Activated naive CD4-positive, alpha-beta T cell treated with anti-CD3 and anti-CD28 coated beads for 36 hours (primary cell): ENCODE data around the gene SQSTM1. TPM values are rescaled to one million over a fixed set of nuclear protein-coding genes. Genes with fewer than 3 reads are reported as not detected.

Source experiments
- CTCF ChIA-PET: fragments of 350-600 bp; sonication (Branson Sonifier 250); formaldehyde crosslinking; loops from one replicate; lab custom pipeline; 2021; ENCODE audit warnings: antibody characterized with exemption; lab: Charles Lee
- DNase-seq: peaks from one replicate; pipeline ENCODE4 v3.0.0-alpha.2; 2020
- H3K27ac Mint-ChIP-seq: one replicate; pipeline ENCODE4 v1.8.0; 2021; ENCODE audit warnings: mild to moderate bottlenecking, mixed read lengths
- H3K27me3 Mint-ChIP-seq: one replicate; pipeline ENCODE4 v1.8.0; 2021; ENCODE audit warnings: low read depth, mixed read lengths
- H3K36me3 Mint-ChIP-seq: one replicate; pipeline ENCODE4 v1.8.0; 2021; ENCODE audit warnings: low read depth, mixed read lengths
- H3K4me1 Mint-ChIP-seq: one replicate; pipeline ENCODE4 v1.8.0; 2021; ENCODE audit warnings: low read depth, mixed read lengths
- H3K4me3 Mint-ChIP-seq: one replicate; pipeline ENCODE4 v1.8.0; 2021; ENCODE audit warnings: mild to moderate bottlenecking, moderate library complexity, mixed read lengths
- H3K9me3 Mint-ChIP-seq: one replicate; pipeline ENCODE4 v1.8.0; 2021; ENCODE audit warnings: mixed read lengths
- intact Hi-C: fragments of 100-400 bp; cut with micrococcal nuclease; formaldehyde crosslinking; loops from one replicate; pipeline ENCODE4 v1.15.1; 2023
- total RNA-seq, 2 experiments: library from RNA; stranded (reverse); gene quantifications; one replicate each; pipeline ENCODE4 v1.2.3, GENCODE V29; 2021

Gene SQSTM1
- total RNA-seq: 100 to 1,000 TPM; 109 to 114 TPM

DNA sequence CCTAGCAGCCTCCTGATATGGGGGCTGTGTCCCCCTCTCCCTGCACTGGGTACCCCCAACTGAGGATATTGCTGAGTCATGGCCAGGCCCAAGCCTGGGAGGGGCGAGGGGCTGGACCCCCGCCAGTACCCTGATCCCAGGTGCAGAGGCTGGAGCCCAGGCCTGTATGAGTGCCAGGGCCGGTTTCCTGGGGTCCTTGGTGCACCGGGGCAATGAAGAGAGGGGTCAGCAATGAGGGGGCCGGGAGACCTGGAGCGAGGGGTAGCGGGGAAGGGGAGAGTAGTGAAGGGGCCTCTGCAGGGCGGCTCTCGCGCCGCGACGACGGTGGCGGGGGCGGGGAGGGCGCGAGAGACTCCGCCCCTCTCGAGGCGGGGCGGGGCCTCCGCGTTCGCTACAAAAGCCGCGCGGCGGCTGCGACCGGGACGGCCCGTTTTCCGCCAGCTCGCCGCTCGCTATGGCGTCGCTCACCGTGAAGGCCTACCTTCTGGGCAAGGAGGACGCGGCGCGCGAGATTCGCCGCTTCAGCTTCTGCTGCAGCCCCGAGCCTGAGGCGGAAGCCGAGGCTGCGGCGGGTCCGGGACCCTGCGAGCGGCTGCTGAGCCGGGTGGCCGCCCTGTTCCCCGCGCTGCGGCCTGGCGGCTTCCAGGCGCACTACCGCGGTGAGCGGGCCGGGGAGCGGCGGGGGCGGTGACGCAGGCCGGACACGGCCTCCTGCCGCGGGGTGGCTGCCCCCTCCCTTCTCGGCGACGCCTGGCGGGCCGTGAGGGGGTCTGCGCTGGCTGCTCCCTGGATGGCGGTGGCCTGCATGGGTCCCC, at the start of gene SQSTM1:
Gene SQSTM1 (plus strand): TSS at position 423 of the 815 bp plus-strand sequence. CDS start 32 bp downstream, at position 455.
- Mint-ChIP-seq H3K9me3 (no peaks in the 10 kb centered on the region), H3K27ac (peak within 1 kb of the TSS; percentile 92), H3K27me3 (peaks cover 4% of the 10 kb centered on the region), H3K4me1 (peaks cover 47% of the 10 kb centered on the region), H3K36me3 (peaks cover 20% of the 10 kb centered on the region), H3K4me3 (peak within 1 kb of the TSS; percentile 88)
- intact Hi-C loops: loop anchor here (1.0 to 2.0 kb wide), 7 partner anchors 13 to 270 kb away; partner anchors contain the start of genes CANX, HNRNPH1, MAML1 and MRNIP
- CTCF ChIA-PET: interaction anchor here (0.6 to 1.5 kb wide), 4 partner anchors 16 to 1379 kb away, joined by 3 to 7 read pairs (median 3); no protein-coding TSS in a partner anchor
- peak; percentile 74 for DNase-seq

DNA sequence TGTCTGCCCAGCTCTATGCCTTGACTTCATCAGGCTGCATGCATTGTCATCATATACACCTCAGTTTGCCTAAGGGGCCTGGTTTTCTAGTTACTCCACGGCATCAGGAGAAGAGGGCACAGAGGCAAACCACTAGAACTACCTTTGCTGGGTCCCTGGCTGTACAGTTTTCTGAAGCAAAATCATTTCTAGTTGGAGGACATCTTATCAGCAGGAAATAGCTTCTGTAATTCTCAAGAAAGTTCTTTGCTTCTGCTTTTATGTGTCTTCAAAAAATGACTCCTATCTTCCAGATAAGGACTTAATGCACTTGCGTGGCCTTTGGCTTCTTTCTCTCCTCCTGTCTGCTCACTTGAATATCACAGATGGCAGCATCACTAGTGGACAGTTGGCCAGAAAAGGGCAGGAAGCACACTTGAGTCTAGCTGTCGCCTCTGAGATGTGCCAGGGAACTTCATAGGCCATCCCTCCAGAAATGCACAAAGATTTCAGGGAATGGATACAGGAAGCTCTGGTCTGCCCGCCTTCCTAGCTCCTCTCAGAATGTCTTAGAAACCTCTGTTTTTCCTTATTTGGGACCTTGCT, 49.3 kb upstream of the SQSTM1 start:
- Mint-ChIP-seq H3K9me3 (no peaks in the 10 kb centered on the region), H3K4me3 (no peak overlapping the region), H3K27ac (no peak overlapping the region), H3K27me3 (no peaks in the 10 kb centered on the region), H3K36me3 (peaks cover 51% of the 10 kb centered on the region), H3K4me1 (peaks cover 12% of the 10 kb centered on the region)
- intact Hi-C loops: no loop called here
- CTCF ChIA-PET: interaction anchor here (0.6 to 2.4 kb wide), 4 partner anchors 9 to 31 kb away, joined by 3 to 14 read pairs (median 4); no protein-coding TSS in a partner anchor
- no peak for DNase-seq

DNA sequence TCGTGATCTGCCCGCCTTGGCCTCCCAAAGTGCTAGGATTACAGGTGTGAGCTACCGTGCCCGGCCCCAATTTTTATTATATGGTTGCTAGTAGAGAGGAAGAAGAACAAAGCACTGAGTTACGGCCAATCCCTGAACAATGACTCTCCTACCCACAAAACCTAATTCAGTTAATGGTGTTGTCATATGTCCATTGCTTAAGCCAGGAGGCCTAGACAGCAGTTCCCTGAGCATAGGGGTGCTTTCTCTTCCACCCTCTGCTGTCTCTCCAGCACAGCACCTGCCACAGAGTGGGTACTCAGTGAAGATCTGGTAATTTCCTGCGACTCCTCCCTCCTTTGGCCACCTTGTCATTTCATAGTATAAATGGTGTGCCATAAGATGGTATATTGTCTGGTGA, 48.4 kb upstream of the SQSTM1 start:
- Mint-ChIP-seq H3K9me3 (no peaks in the 10 kb centered on the region), H3K27ac (no peak overlapping the region), H3K36me3 (peaks cover 49% of the 10 kb centered on the region), H3K4me3 (no peak overlapping the region), H3K27me3 (no peaks in the 10 kb centered on the region), H3K4me1 (peaks cover 12% of the 10 kb centered on the region)
- intact Hi-C loops: no loop called here
- CTCF ChIA-PET: interaction anchor here (2.4 kb wide), 1 partner anchor 10 kb away, joined by 14 read pairs; no protein-coding TSS in a partner anchor
- DNase-seq: no peak

- H3K9me3 Mint-ChIP-seq: no peaks in the 10 kb centered on the region
- H3K27ac Mint-ChIP-seq: no peak overlapping the region
- no peak for DNase-seq
- H3K27me3 Mint-ChIP-seq: no peaks in the 10 kb centered on the region
- H3K4me1 Mint-ChIP-seq: peaks cover 2% of the 10 kb centered on the region
- no peak overlapping the region for H3K4me3 Mint-ChIP-seq
- H3K36me3 Mint-ChIP-seq: peaks cover 51% of the 10 kb centered on the region
- CTCF ChIA-PET: no interaction called here
- intact Hi-C loops: no loop called here
Measured at GRCh38 chr5:179773686-179774040, 47.0 kb upstream of the SQSTM1 start.

- H3K27ac Mint-ChIP-seq: no peak overlapping the region
Measured at GRCh38 chr5:179774442-179774841, 46.3 kb upstream of the SQSTM1 start.

DNA sequence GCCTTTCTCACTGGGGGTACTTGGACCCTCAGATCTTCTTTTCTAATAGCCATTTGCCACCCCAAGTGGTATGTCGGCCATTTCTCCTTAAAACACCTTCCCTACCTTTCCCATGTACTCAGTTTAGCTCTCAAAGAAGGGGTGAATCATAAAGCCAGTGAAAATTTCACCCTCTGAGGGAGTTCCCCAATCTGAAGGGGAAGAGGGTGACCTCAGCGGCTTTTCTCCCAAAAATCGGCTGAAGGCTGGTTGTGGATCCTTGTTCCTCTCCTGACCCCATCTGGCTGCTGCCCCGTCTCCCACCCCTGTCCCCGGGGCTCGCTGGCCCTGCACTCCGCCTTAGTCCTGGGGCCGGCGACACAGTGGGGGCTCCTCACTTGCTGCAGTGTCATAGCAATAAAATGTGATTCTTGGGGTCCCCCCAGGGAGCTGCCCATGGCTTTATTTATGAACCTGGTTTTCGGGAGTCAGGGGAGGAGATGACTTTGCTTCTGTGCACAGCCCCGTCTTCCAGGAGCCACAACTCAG, 44.2 kb upstream of the SQSTM1 start:
- H3K27ac Mint-ChIP-seq: no peak overlapping the region
- intact Hi-C loops: no loop called here
- no peak for DNase-seq
- H3K4me3 Mint-ChIP-seq: no peak overlapping the region
- peaks cover 30% of the 10 kb centered on the region for H3K36me3 Mint-ChIP-seq
- CTCF ChIA-PET: interaction anchor here (1.1 kb wide), 1 partner anchor 20 kb away, joined by 4 read pairs; no protein-coding TSS in a partner anchor
- H3K9me3 Mint-ChIP-seq: no peaks in the 10 kb centered on the region
- H3K4me1 Mint-ChIP-seq: no peaks in the 10 kb centered on the region
- no peaks in the 10 kb centered on the region for H3K27me3 Mint-ChIP-seq

More at GRCh38 chr5:179774442-179774841, 46.3 kb upstream of the SQSTM1 start:
- DNase-seq: no peak
- Mint-ChIP-seq H3K4me1 (no peaks in the 10 kb centered on the region), H3K9me3 (no peaks in the 10 kb centered on the region), H3K4me3 (no peak overlapping the region), H3K36me3 (peaks cover 45% of the 10 kb centered on the region), H3K27me3 (no peaks in the 10 kb centered on the region)
- CTCF ChIA-PET: no interaction called here
- intact Hi-C loops: no loop called here

GRCh38 chr5:179777456-179777855, 43.2 kb upstream of the SQSTM1 start:
- H3K36me3 Mint-ChIP-seq: peaks cover 24% of the 10 kb centered on the region
- CTCF ChIA-PET: interaction anchor here (0.7 to 3.5 kb wide), 3 partner anchors 15 to 211 kb away, joined by 3 to 21 read pairs (median 4); no protein-coding TSS in a partner anchor
- H3K27me3 Mint-ChIP-seq: no peaks in the 10 kb centered on the region
- no peaks in the 10 kb centered on the region for H3K4me1 Mint-ChIP-seq
- no peak overlapping the region for H3K4me3 Mint-ChIP-seq
- intact Hi-C loops: no loop called here
- H3K9me3 Mint-ChIP-seq: no peaks in the 10 kb centered on the region
- no peak overlapping the region for H3K27ac Mint-ChIP-seq
- no peak for DNase-seq

- intact Hi-C loops: no loop called here
- H3K9me3 Mint-ChIP-seq: no peaks in the 10 kb centered on the region
- H3K4me3 Mint-ChIP-seq: no peak overlapping the region
- H3K27ac Mint-ChIP-seq: no peak overlapping the region
- H3K4me1 Mint-ChIP-seq: no peaks in the 10 kb centered on the region
- H3K36me3 Mint-ChIP-seq: peaks cover 21% of the 10 kb centered on the region
- CTCF ChIA-PET: interaction anchor here (0.6 to 3.5 kb wide), 2 partner anchors 15 to 432 kb away, joined by 7 to 21 read pairs; no protein-coding TSS in a partner anchor
- H3K27me3 Mint-ChIP-seq: no peaks in the 10 kb centered on the region
- no peak for DNase-seq
Measured at GRCh38 chr5:179777909-179778308, 42.8 kb upstream of the SQSTM1 start.

DNA sequence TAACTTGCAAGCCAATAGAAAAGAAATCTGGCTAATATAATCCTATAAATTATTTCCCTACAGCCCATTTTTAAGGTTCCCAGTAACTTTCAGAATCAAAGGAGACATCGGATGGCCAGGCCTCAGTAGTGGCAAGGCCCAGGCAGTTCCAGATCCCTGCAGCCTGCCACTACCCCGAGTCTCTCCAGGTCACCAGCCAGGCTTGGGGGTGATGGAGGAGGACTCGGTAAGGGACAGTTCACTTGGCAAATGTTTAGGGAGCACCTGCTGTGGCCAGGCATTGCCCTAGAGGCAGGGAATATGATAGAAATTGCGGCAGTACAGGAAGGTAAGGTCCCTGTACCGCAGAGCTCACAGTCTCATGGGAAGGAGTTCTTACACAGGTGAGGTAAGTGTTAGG, 42.1 kb upstream of the SQSTM1 start:
- Mint-ChIP-seq H3K27ac (no peak overlapping the region), H3K4me3 (no peak overlapping the region), H3K36me3 (peaks cover 14% of the 10 kb centered on the region), H3K4me1 (no peaks in the 10 kb centered on the region), H3K27me3 (no peaks in the 10 kb centered on the region), H3K9me3 (no peaks in the 10 kb centered on the region)
- CTCF ChIA-PET: interaction anchor here (3.5 kb wide), 1 partner anchor 16 kb away, joined by 21 read pairs; no protein-coding TSS in a partner anchor
- intact Hi-C loops: no loop called here
- DNase-seq: no peak

GRCh38 chr5:179779826-179780225, 40.9 kb upstream of the SQSTM1 start:
- Mint-ChIP-seq H3K4me3 (no peak overlapping the region), H3K27me3 (no peaks in the 10 kb centered on the region)
- intact Hi-C loops: no loop called here

GRCh38 chr5:179780362-179780761, 40.3 kb upstream of the SQSTM1 start:
- CTCF ChIA-PET: interaction anchor here (0.6 to 3.5 kb wide), 2 partner anchors 16 to 18 kb away, joined by 3 to 21 read pairs; no protein-coding TSS in a partner anchor
- Mint-ChIP-seq H3K27me3 (no peaks in the 10 kb centered on the region), H3K9me3 (no peaks in the 10 kb centered on the region), H3K27ac (peak overlapping the region; percentile 15), H3K4me1 (no peaks in the 10 kb centered on the region), H3K36me3 (peaks cover 9% of the 10 kb centered on the region), H3K4me3 (no peak overlapping the region)
- DNase-seq: no peak
- intact Hi-C loops: no loop called here

More at GRCh38 chr5:179779826-179780225, 40.9 kb upstream of the SQSTM1 start:
- DNase-seq: no peak
- no peaks in the 10 kb centered on the region for H3K9me3 Mint-ChIP-seq
- CTCF ChIA-PET: interaction anchor here (0.6 to 3.5 kb wide), 2 partner anchors 15 to 17 kb away, joined by 3 to 21 read pairs; no protein-coding TSS in a partner anchor
- H3K27ac Mint-ChIP-seq: no peak overlapping the region
- peaks cover 9% of the 10 kb centered on the region for H3K36me3 Mint-ChIP-seq
- H3K4me1 Mint-ChIP-seq: no peaks in the 10 kb centered on the region

GRCh38 chr5:179781846-179782245, 38.9 kb upstream of the SQSTM1 start:
- no peaks in the 10 kb centered on the region for H3K4me1 Mint-ChIP-seq

More at GRCh38 chr5:179781846-179782245, 38.9 kb upstream of the SQSTM1 start:
- no peak for DNase-seq
- Mint-ChIP-seq H3K27ac (no peak overlapping the region), H3K27me3 (no peaks in the 10 kb centered on the region), H3K9me3 (no peaks in the 10 kb centered on the region), H3K4me3 (no peak overlapping the region), H3K36me3 (peaks cover 2% of the 10 kb centered on the region)
- intact Hi-C loops: no loop called here
- CTCF ChIA-PET: interaction anchor here (1.2 kb wide), 1 partner anchor 19 kb away, joined by 4 read pairs; no protein-coding TSS in a partner anchor
